ENCODE measurements around the gene ARF3. TPM values are rescaled to one million over a fixed set of nuclear protein-coding genes. Genes with fewer than 3 reads are reported as not detected.
A peak's percentile ranks its signal among the peaks of the same experiment; 100 is the strongest.

ARF3 gene
- total and polyA plus RNA-seq, 9 of the 15 experiments (the other 6 are each of a cell fraction or from before 2014, with no cell fraction given): 5.9 to 170 (median 64.4) TPM

- no peak for TF ChIP-seq ZNF274 (IDR thresholded peaks at IDR 0.05; ENCODE audit: borderline replicate concordance, low read depth, low read length)
- no peak for TF ChIP-seq MAZ (CRISPR knock-in tag; conservative IDR thresholded peaks at IDR 0.05 in 1 of 2, IDR thresholded peaks at IDR 0.05 in 1 of 2)
- TF ChIP-seq ARID4B (CRISPR knock-in tag; IDR thresholded peaks at IDR 0.05): 0 out of 2 replicates have a peak, but pooled peaks have one; percentile 49
- peak; percentile 72 for TF ChIP-seq HCFC1 (IDR thresholded peaks at IDR 0.05; ENCODE audit: low read depth, low read length)
- TF ChIP-seq KLF16 (IDR thresholded peaks at IDR 0.05): 0 out of 2 replicates have a peak, but pooled peaks have one; percentile 23
- TF ChIP-seq MCM7 (IDR thresholded peaks at IDR 0.05): no peak
- TF ChIP-seq BRF2 (IDR thresholded peaks at IDR 0.05; ENCODE audit: borderline replicate concordance, insufficient read depth, insufficient read length): no peak
Observed at GRCh38 chr12:48903982-48904411, 53.3 kb downstream of the ARF3 start (continued).

Data from K562 (cell line).